Body of pancreas (tissue), 4 donors: ENCODE data around the gene SPAST.

Experiments used
- CTCF ChIP-seq, 7 experiments: fragments of 450-650 bp in 4 of 7; fragments of 200-600 bp in 3 of 7; sonication (generic) in 3 of 7; IDR thresholded peaks; one replicate each; pipeline ENCODE4 v1.5.1; 2016 to 2019; ENCODE audit warnings: antibody characterized with exemption in 7 of 7
- POLR2A ChIP-seq, 3 donors: fragments of 450-650 bp; IDR thresholded peaks; one replicate each; pipeline ENCODE4 v1.6.1; 2016; ENCODE audit warnings: antibody characterized with exemption in 3 of 3, mild to moderate bottlenecking in 2 of 3

- no peak for TF ChIP-seq CTCF (IDR thresholded peaks at IDR 0.05)
- TF ChIP-seq POLR2A (IDR thresholded peaks at IDR 0.05) = no peak
Observed at GRCh38 chr2:32108111-32108510, 44.8 kb downstream of the SPAST start.
